Measurements from ENCODE around the gene DMAC2L.
A peak's percentile ranks its signal among the peaks of the same experiment; 100 is the strongest.

DMAC2L gene

DNA sequence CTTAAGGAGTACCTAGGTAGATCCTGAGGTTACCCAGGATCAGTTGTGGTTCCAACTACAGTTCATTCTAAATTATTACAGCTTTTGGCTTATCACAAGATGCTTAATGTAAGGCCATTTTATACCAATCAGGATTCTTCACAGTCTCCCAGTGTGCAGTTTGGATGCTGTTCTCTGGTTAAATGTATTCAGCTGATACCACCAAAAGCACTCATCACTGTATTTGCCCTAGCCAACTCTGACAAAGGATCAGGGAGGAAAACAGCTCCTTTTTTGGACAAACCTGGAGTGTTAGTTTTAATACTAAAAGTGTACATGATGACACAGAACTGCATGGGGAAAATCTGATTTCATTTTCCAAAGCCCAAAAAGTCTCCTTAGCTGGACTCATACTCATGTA lies 19.5 kb downstream of the DMAC2L start:
- no peak for DNase-seq (ENCODE audit: low spot score)

DNA sequence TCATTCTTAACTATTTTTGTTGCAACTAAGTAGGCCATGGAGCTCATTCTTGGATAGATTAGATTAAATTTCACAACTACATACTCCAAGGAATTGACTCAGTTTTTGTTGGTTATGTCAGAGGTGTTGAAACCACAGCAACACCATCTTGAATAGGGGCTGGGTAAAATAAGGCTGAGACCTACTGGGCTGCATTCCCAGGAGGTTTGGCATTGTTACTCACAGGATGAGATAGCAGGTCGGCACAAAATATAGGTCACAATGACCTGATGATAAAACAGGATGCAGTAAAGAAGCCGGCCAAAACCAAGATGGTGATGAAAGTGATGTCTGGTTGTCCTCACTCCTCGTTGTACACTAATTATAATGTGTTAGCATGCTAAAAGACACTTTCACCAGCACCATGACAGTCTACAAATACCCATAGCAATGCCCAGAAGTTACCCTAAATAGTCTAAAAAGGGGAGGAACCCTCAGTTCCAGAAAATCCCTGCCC lies 20.9 kb downstream of the DMAC2L start:
- no peak for DNase-seq (ENCODE audit: low spot score)

DNA sequence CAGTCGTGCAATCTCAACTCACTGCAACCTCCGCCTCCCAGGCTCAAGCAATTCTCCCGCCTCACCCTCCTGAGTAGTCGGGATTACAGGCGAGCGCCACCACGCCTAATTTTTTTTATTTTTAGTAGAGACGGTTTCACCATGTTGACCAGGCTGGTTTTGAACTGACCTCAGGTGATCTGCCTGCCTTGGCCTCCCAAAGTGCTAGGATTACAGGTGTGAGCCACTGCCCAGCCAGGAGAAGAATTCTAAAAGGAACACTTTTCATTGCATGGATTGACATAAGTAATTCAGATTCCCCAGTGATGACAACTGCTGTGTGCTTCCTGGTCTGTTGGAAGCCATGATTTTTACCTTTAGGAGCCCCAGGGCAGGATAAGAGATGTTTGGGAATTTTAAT lies 22.1 kb downstream of the DMAC2L start:
- no peak for DNase-seq (ENCODE audit: low spot score)

DNA sequence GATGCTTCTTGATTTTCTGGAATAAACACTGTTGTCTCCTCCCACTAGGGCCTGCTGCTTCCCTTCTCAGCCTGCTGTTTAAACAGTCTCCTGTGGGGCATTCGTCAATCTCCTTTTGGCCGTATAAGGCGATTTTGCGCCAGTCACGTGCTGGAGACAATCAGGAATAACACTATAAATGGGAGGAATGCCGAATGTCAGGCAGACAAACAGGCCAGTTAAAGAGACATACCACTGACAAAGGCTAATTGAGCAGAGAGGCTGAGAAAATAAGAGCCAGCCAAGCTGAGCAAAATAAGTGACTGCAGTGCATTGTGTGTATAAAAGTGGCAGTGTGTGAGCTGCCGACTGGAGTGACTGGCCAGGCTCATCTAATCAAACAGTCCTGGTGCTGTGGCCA lies 23.3 kb downstream of the DMAC2L start:
- no peak for DNase-seq (ENCODE audit: low spot score)

DNA sequence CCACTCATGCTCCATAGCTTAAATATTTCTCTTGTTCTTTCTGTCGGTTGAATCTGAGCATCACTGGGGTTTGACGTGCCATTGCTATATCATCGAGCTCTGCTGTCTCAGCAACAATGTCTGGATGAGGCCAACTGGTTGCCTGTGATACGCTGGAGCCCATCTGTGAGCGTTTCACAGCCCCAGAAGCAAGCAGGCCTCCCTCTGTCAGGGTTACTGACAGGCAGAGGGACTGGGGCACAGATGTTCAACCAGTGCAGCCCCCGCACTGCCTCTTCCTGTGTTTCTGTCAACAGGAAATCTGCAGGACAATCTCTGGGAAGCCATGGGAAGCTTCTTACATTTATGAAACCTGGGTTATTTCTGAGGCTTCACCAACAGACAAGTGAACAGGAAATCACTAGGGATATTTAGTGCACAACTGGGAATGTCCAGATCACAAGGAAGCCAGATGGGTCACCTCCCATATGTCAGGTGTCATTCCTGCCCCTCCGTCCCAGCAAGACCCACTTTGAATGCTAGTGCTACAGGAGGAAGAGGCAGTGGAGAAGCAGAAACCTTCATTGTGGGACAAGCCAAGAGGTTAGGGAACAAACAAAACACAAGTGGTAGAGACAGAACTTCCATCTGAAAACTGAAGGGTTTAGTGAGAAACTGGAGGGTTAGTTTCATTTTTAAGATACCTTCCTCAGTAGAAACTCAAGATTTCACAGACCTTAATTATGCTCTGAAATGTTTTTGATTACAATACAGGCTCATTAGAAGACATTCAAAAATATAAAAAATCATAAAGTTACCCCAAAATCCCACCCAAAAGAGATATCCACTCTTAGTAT lies 24.1 kb downstream of the DMAC2L start:
- no peak for DNase-seq (ENCODE audit: low spot score)

DNA sequence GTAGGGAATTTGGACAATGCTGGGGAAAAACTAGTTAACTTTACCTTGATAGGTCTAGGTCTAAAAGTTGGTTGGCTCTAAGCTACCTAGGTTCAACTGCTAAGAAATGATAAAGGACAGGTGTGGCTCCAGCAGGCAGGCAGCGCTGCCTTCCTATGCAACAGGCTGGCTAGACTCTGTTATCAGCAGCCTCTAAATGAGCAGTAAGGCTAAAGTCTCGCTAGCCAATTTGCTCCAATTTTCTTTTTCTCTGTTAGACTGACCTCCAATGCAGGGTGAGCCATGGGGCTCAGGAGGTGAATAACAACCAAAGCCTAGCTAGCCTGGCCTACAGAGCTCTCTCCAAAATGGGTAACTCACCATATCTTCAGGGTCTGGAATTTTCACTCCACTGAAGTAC lies 26.5 kb downstream of the DMAC2L start:
- DNase-seq (ENCODE audit: low spot score): no peak

DNA sequence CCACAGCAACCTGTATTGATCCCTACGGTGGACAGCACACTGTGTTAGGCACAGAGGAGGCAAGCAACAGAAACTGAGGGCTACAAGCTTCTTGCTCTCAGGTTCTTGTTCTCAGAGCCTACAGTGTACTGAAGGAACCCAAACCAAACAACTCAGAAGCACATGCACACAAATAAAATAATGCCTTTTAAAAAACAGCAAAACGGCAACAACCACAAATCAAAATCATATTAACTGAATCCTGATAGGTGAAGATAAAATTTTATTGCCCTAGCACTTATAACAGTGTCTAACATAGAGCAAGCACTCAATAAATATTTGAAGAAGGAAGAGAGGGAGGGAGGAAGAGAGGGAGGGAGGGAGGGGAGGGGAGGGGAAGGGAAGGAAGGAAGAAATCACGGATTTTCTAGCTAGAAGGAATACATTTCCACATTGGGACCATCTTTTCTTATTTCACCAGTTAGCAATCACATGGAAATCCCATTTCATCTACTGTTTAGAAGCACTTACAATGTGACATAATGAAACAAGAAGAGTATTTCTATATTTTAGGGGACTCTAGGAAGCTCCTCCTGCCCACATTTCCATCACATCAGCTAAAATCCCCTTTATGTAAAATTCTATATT lies 27.2 kb downstream of the DMAC2L start:
- no peak for DNase-seq (ENCODE audit: low spot score)

DNA sequence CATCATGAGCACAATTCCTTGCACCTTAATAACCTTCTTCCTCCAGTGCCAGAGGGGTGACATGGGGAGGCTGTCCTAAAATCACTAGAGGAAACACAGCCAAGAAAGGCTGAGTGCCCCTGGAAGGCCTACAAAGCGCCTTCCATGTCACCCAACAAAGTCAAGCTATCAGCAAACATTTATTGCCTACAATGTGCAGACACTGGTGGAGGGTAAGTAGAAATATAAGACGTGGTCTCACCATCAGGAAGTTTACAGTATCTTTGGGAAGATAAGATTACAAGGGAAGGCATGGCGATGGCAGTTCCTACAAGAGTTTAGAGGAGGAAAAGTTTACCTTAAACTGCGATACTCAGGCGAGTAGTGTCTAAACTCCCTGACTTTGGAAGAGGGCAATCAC lies 27.9 kb downstream of the DMAC2L start:
- no peak for DNase-seq (ENCODE audit: low spot score)

DNA sequence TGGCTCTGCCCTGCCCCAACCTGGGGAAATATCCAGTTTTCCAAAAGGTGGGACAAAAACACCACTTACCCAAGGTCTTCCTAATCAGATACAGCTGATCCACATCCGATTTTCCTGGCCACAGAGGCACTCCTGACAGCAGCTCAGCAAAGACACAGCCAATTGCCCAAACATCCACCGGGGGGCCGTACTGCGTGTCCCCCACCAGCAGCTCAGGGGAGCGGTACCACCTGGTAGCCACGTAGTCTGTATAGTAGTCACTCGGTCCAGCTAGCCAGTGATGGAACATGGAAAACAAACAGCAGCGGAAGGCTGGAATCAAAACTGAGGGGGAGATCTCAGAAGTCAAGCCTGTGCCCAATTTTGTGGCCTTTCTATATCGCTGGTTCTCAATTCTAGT lies 28.8 kb downstream of the DMAC2L start:
- no peak for DNase-seq (ENCODE audit: low spot score)

DNA sequence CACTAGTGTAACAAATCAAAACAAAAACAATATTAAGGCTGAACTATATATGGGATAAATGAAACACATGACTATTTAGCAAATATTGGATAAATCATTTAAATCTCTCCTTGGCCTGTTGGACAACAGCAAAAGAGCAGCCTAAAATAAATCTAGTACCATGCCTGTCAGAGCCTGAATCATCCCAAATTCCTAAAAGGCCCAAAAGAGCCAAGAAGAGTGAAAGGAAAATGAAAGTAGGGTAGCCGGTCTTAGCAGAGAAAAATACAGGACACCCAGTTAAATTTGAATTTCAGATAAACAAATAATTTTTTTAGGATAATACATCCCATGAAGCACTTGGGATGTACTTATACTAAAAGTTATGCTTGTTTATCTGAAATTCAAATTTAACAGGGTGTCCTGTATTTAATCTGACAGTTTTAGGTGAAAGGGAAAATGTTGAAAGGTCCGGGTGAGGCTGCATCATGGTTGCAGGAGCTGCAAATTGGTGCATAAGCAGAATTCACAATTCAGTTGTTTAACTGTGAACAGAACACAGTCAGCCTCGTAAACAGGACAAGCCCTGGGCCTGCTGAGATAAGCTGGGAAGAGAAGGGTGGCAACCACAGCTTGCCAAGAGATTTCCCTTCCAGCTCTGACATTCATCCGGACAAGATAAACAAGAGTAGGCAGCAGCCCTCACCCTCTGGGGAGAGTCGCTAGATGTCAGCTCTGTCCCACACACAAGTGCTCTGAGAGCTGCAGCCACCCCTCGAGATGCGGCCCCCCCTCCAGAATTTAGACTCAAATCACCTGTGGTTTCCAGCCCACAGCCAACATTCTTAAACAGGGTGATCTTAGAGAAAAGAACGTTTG lies 30.3 kb downstream of the DMAC2L start:
- DNase-seq (ENCODE audit: low spot score): peak; percentile 36

DNA sequence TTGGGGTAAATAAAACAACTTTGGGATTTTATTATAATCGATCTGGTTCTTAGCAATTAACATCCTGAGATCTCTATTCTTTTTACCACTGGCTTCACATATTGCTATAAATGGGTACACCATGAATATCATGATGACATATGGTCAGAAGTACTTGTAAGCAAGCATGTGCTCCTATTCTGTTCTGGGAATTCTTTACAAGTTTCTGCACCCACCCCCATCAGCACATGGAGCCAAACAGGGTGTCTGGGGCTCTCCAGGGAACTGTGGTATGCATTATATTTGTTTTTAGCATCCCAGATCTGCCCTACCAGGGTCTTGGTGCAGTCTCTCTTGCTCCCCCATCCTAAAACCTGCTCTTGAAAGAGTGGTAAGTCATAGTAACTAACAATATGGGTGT lies 31.3 kb downstream of the DMAC2L start:
- no peak for DNase-seq (ENCODE audit: low spot score)

DNA sequence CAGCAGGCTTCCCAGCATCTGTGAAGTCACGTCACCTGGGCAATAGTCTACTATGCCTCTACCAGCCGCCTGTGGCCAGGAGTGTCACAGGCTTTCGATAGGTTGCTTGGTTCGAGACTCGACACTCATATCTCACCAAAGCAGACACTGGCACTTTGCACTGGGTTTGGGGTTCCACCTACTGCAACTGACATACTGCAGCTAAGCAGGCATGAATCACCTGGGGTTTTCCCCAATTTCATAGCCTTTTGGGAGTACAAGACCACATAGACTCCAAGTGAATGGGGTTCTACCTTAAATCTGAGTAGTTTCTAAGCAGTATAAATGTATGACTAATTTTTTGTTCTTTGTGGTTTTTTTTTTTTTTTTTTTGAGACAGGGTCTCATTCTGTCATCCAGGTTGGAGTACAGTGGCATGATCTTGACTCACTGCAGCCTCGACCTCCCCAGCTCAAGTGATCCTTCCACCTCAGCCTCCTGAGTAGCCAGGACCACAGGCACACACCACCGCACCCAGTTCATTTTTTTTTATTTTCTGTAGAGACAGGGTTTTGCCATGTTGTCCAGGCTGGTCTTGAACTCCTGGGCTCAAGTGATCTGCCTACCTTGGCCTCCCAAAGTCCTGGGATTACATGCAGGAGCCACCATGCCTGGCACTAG lies 32.1 kb downstream of the DMAC2L start:
- DNase-seq (ENCODE audit: low spot score): peak; percentile 41

DNA sequence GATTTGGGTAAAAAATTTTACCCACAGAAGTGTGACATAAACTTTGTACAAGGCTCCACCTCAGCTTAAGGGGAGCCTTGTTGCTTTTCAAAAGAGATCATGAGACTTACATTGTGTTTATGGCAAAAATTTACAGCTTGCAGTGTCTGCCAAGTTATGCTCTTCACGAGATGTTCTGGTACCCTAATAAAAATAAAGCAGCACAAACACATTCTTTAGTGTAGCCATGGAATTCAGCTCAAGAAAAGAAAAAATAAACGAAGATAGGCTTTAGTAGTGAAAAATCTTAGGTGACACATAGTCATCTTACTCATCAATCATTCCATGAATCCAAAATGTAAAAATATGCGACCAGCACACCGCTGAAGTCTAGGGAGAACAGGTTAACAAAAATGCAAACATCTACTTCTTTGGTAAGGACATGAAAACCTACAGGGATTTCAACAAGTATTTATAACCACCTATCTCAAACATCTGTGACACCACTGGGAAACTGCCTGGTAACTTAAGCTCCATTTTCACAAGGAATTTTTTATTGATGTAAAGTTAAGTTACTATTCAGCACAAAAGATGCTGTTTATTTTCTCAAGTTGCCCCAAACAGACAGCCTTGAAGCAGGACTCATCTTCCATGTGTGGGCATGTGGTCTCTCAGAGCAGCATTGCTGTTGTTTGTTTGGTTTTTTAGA lies 32.9 kb downstream of the DMAC2L start:
- no peak for DNase-seq (ENCODE audit: low spot score)

DNA sequence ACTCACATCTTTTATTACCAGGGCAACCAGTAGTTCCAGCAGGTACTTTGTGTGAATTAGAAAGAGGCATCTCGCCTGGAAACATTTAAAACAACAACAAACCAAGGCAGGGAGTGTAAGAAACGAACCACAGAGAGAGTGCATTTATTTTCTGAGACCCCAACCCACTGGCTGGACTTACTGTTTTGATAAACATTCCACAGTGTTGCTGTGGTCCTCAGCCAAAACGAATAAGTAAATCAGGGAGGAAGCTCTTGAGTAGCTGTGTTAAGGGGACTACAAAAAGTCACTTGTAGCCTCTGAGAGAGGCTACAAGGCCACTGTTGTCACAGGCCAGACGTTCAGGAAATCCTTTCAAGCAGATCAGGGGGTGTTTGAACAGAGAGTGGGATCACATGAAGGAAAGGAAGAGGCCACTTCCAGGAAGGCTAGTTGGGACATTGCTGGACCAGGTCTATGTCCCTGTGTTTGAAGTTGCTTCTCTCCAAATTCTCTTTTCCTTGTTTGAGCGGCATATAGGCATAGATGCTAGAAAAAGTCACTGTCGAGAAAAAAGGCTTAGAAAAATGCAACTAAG lies 33.8 kb downstream of the DMAC2L start:
- DNase-seq (ENCODE audit: low spot score): no peak

DNA sequence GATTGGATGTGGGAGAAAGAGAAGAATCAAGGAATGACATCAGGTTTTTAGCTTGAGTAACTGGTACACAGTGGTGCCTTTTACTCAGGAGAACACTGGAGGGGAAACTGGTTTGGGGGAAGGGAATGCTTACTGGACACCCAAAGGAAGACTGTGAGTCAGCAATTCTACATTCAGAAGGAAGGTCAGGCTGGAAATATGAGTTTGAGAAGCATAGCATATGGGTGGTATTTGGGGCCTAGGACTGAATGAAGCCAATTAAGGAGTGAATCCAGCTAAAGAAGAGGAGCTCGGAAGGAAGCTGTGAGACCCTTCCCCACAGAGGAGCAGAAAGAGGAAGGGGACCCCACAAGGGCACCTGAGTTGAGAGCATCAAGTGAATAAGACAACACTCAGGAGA lies 35.4 kb downstream of the DMAC2L start:
- DNase-seq (ENCODE audit: low spot score): no peak

DNA sequence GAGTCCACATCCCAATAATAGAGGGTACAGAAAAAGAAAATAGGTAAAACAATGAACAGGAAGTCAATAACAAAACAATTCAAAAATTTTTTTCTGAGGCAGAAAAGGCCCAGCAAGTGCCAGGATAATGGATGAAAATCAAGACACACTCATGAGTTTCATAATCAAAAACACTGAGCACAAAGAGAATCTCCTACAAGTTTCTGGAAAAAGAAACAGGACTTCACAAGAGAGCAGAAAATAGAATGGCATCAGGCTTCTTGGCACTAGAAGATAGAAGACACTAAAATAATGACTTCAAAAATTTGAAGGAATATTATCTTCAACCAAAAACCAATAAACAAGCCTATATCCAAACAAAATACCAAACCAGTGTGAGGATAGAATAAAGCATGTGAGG lies 36.8 kb downstream of the DMAC2L start:
- no peak for DNase-seq (ENCODE audit: low spot score)

DNA sequence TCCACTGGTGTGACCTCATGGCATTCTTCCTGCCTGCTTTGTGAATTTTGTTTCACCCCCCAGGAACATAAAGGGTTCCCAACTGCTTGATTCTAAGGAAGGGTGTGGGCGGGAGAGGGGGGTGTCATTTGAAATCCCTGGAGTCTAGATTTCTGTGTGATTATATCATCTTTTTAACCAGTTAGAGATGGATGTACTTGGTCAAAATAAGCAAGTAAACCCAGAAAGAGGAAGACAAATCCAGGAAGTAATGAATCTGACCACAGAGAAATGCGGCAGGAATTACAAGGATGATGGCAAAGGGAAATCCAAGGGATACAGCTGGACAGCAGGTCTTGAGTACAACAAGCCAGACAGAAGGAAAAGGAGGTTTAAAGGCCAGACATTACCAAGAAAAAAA lies 38.9 kb downstream of the DMAC2L start:
- no peak for DNase-seq (ENCODE audit: low spot score)

DNA sequence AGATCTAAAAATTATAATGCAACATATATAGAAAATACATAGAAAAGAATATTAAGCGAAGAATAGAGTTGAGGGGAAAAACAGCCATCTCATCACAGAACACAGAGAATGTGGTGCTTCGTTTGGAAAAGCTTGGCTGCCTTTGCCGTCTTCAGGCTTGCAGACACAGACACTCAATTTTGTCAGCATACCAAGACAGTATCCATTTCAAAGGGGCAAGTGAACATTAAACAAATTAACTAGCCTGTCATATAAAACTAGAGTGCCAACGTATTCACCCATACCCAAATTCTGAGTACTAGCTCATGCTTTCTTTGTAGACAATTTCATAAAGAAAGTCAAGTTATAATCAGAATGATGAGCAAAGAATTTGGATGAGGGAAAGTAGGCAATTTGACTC lies 40.5 kb downstream of the DMAC2L start:
- no peak for DNase-seq (ENCODE audit: low spot score)

DNA sequence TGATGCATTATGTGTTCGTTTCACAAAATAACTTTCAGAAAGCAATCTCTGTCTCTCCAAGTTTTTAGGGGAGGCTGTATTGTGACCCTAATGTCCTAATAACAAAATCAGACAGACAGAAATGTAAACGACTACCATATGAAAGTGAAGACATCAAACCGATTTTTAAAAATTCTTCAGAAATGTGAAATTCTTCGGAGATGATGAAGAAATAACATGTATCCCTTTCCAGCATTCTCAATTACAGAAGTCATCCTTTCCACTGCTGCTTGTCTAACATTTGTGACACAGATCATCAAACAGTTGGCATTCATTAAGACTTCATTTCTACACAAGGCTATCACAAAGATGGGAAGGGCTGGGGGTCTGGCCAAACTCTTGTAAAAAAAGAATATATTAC lies 41.0 kb downstream of the DMAC2L start:
- DNase-seq (ENCODE audit: low spot score): no peak

DNA sequence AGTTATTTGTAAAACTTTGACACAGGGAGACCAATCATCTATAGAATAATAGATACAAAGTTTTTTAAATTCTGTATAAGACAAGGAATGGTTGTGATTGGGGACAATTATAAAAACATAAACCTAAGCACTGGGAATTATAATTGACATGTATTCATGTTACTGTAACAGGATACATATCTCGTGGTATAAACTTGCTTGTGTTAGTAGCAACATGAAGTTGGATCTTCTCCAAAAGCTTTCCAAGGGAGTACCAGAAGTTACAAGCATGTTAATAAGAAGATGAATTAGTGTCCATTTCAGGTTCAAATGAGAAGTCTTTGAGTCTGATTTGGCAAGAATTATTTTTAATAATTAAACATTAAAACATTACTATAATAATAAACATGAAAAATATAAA lies 42.4 kb downstream of the DMAC2L start:
- DNase-seq (ENCODE audit: low spot score): no peak

DNA sequence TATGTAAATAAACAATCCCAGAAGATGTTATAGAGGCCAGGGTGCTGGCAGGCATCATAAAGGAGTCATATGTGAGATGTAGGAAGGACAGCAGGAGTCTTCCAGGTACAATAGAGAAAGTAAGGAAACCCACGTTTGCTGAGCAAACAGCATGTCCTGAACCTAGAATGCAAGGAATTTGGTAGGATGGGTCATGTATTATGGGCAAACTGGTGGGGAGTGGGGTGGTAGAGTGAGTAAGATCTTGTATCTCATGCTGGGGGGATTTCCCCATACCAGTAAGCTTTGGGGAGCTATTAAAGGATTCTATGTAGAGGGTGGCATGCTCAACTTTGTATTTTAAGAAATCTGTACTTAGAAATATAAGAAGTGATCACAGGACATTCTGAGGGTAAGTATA lies 43.6 kb downstream of the DMAC2L start:
- no peak for DNase-seq (ENCODE audit: low spot score)
